BJ (cell line): ENCODE results near the gene GPM6B. TPM values are rescaled to one million over a fixed set of nuclear protein-coding genes. Genes with fewer than 3 reads are reported as not detected.

Experiments
- CTCF ChIA-PET: fragments of 350-600 bp; formaldehyde crosslinking; extraction: SDS; loops from one replicate; lab custom pipeline; 2021; ENCODE audit warnings: antibody characterized with exemption, inconsistent platforms; lab: Yijun Ruan, JAX
- POLR2A ChIA-PET: fragments of 300-600 bp; sonication (Branson Sonifier 250); formaldehyde crosslinking; extraction: SDS; loops from one replicate; lab custom pipeline; 2021; ENCODE audit warnings: antibody characterized with exemption; lab: Charles Lee
- DNase-seq: peaks from one replicate; pipeline ENCODE4 v3.0.0-alpha.2; 2011; ENCODE audit warnings: low read depth
- H3K27me3 ChIP-seq: 2 replicates; pipeline ENCODE4 v1.6.0; 2011; ENCODE audit warnings: low read length; ENCODE audit not compliant: control insufficient read depth, insufficient read depth
- H3K36me3 ChIP-seq: 2 replicates; pipeline ENCODE4 v1.5.1; 2011; ENCODE audit warnings: low read length; ENCODE audit not compliant: control insufficient read depth, insufficient read depth
- H3K4me3 ChIP-seq: 2 replicates; pipeline ENCODE4 v1.5.1; 2011; ENCODE audit warnings: low read depth, mild to moderate bottlenecking, control low read depth, low read length
- polyA plus RNA-seq: library from polyadenylated mRNA; depleted of rRNA; stranded (reverse); fragments of >200 nt; gene quantifications from 2 replicates; pipeline ENCODE4 v1.2.3, GENCODE V29; 2011; rRNA removed
- TF ChIP-seq, protein P1 (sequence below): IDR thresholded peaks from 2 replicates; pipeline ENCODE4 v1.5.1; 2011; ENCODE audit warnings: low read depth, mild to moderate bottlenecking, control low read depth, inconsistent platforms, low read length, moderate library complexity; ENCODE audit not compliant: insufficient read depth

Gene GPM6B
- polyA plus RNA-seq, 1 experiment: 1.1 TPM

- no peak overlapping the region for H3K4me3 ChIP-seq
- no peaks in the 10 kb centered on the region; the same call in 1 of the 2 replicates for H3K36me3 ChIP-seq
- TF ChIP-seq, protein P1, sequence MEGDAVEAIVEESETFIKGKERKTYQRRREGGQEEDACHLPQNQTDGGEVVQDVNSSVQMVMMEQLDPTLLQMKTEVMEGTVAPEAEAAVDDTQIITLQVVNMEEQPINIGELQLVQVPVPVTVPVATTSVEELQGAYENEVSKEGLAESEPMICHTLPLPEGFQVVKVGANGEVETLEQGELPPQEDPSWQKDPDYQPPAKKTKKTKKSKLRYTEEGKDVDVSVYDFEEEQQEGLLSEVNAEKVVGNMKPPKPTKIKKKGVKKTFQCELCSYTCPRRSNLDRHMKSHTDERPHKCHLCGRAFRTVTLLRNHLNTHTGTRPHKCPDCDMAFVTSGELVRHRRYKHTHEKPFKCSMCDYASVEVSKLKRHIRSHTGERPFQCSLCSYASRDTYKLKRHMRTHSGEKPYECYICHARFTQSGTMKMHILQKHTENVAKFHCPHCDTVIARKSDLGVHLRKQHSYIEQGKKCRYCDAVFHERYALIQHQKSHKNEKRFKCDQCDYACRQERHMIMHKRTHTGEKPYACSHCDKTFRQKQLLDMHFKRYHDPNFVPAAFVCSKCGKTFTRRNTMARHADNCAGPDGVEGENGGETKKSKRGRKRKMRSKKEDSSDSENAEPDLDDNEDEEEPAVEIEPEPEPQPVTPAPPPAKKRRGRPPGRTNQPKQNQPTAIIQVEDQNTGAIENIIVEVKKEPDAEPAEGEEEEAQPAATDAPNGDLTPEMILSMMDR: no peak
- ChIA-PET POLR2A (interaction anchor here (0.6 kb wide), 1 partner anchor 14 kb away, joined by 4 read pairs; no protein-coding TSS in a partner anchor), CTCF (no interaction called here)
- no peaks in the 10 kb centered on the region for H3K27me3 ChIP-seq
- DNase-seq: peak; percentile 7
Observed at GRCh38 chrX:13721819-13722519, 94.9 kb downstream of the GPM6B start.

- TF ChIP-seq, protein P1: no peak
- no peak overlapping the region for H3K4me3 ChIP-seq
- no peak for DNase-seq
- ChIA-PET POLR2A (interaction anchor here (0.6 kb wide), 1 partner anchor 14 kb away, joined by 4 read pairs; no protein-coding TSS in a partner anchor), CTCF (no interaction called here)
- H3K36me3 ChIP-seq: no peaks in the 10 kb centered on the region; the same call in 1 of the 2 replicates
- H3K27me3 ChIP-seq: no peaks in the 10 kb centered on the region
Observed at GRCh38 chrX:13721371-13721770, 95.5 kb downstream of the GPM6B start.

Other genes starting within 250 kb of the GPM6B start
- gene EGFL6, start 247.5 kb downstream of the GPM6B start, polyA plus RNA-seq: not detected in 2 replicates
- 1.1 and 2.0 TPM in 2 replicates for gene TCEANC, start 164.0 kb downstream of the GPM6B start, polyA plus RNA-seq
- gene RAB9A, start 128.0 kb downstream of the GPM6B start, polyA plus RNA-seq: 9.8 and 24.0 TPM in 2 replicates
- gene TRAPPC2, start 82.5 kb downstream of the GPM6B start, polyA plus RNA-seq: 5.5 and 7.5 TPM in 2 replicates
- gene OFD1, start 82.3 kb downstream of the GPM6B start, polyA plus RNA-seq: 4.9 and 6.6 TPM in 2 replicates
- gene GEMIN8, start 212.8 kb upstream of the GPM6B start, polyA plus RNA-seq: 20.7 and 21.5 TPM in 2 replicates